ENCODE results near the gene CLEC20A.

- no peak for TF ChIP-seq YY1 (IDR thresholded peaks at IDR 0.05; ENCODE audit: insufficient read depth, insufficient read length)
- TF ChIP-seq ZNF274 (IDR thresholded peaks at IDR 0.05; ENCODE audit: low read depth, low read length), result no peak
Measured at GRCh38 chr1:178456472-178456871, 40.3 kb downstream of the CLEC20A start.

Data from NT2/D1 (cell line).